Bronchial epithelial cell (primary cell): ENCODE data around the gene STMN3. TPM values are rescaled to one million over a fixed set of nuclear protein-coding genes. Genes with fewer than 3 reads are reported as not detected.
"Not testable (repeated sequence)": the region's sequence is repeated elsewhere in the genome, so short reads cannot be mapped to it uniquely, and the experiment has no call there.

Experiments
- DNase-seq: peaks from one replicate; pipeline ENCODE4 v3.0.0-alpha.2; 2010; ENCODE audit warnings: low read depth
- FAIRE-seq: peaks from 2 replicates; lab custom pipeline; 2011; peaks lifted over from hg19 to GRCh38; lab: Jason Lieb, UNC
- H3K27me3 ChIP-seq: 2 replicates; pipeline ENCODE4 v1.5.1; 2011; ENCODE audit warnings: low read length; ENCODE audit not compliant: control insufficient read depth, insufficient read depth
- H3K36me3 ChIP-seq: 2 replicates; pipeline ENCODE4 v1.5.1; 2011; ENCODE audit warnings: low read length; ENCODE audit not compliant: control insufficient read depth, insufficient read depth
- H3K4me3 ChIP-seq: 2 replicates; pipeline ENCODE4 v1.5.1; 2011; ENCODE audit warnings: mild to moderate bottlenecking, low read depth, low read length, control low read depth
- CTCF ChIP-seq: IDR thresholded peaks from 2 replicates; pipeline ENCODE4 v1.5.1; 2011; ENCODE audit warnings: mild to moderate bottlenecking, moderate library complexity, low read length, control low read depth, inconsistent platforms; ENCODE audit not compliant: insufficient read depth, severe bottlenecking
- total RNA-seq: library from RNA; depleted of rRNA; stranded (reverse); fragments of >200 nt; gene quantifications from 2 replicates; pipeline ENCODE4 v1.2.1, GENCODE V29; 2014

The STMN3 gene
- total RNA-seq, 1 donor from 2014 or later: not detected

GRCh38 chr20:63610581-63611435 is 42.4 kb downstream of the STMN3 start:
- peaks cover 4% of the 10 kb centered on the region for H3K36me3 ChIP-seq
- DNase-seq (no peak), FAIRE-seq (no peak)
- TF ChIP-seq CTCF: no peak
- no peak overlapping the region for H3K4me3 ChIP-seq
- no peaks in the 10 kb centered on the region for H3K27me3 ChIP-seq

GRCh38 chr20:63606686-63607085 is 46.5 kb downstream of the STMN3 start:
- H3K36me3 ChIP-seq: peaks cover 6% of the 10 kb centered on the region
- FAIRE-seq: no peak
- TF ChIP-seq CTCF: no peak

GRCh38 chr20:63602321-63602720 is 50.9 kb downstream of the STMN3 start:
- TF ChIP-seq CTCF: no peak
- FAIRE-seq (peak; percentile 23), DNase-seq (no peak)
- Histone ChIP-seq H3K4me3 (no peak overlapping the region), H3K36me3 (peaks cover 16% of the 10 kb centered on the region), H3K27me3 (no peaks in the 10 kb centered on the region)

More at GRCh38 chr20:63606686-63607085, 46.5 kb downstream of the STMN3 start:
- no peaks in the 10 kb centered on the region for H3K27me3 ChIP-seq
- no peak for DNase-seq
- H3K4me3 ChIP-seq: no peak overlapping the region

GRCh38 chr20:63601679-63602078 is 51.5 kb downstream of the STMN3 start:
- peaks cover 16% of the 10 kb centered on the region for H3K36me3 ChIP-seq
- not testable (repeated sequence) for H3K4me3 ChIP-seq, FAIRE-seq, DNase-seq, H3K27me3 ChIP-seq

GRCh38 chr20:63599396-63600050 is 53.7 kb downstream of the STMN3 start:
- H3K4me3 ChIP-seq: no peak overlapping the region
- TF ChIP-seq CTCF: no peak
- DNase-seq (no peak), FAIRE-seq (no peak)
- H3K27me3 ChIP-seq: no peaks in the 10 kb centered on the region
- peaks cover 21% of the 10 kb centered on the region for H3K36me3 ChIP-seq
